ENCODE measurements around the gene NCOA5. TPM values are rescaled to one million over a fixed set of nuclear protein-coding genes. Genes with fewer than 3 reads are reported as not detected.
"Not testable (repeated sequence)": the region's sequence is repeated elsewhere in the genome, so short reads cannot be mapped to it uniquely, and the experiment has no call there.

The NCOA5 gene
- total RNA-seq, 1 donor: 19.7 TPM

- peak in 1 of 3 donors; percentile 31 for DNase-seq (ENCODE audit: low read depth in 2 of 3, low spot score in 2 of 3)
These were observed 9.9 kb upstream of the NCOA5 start for GRCh38 chr20:46099491-46100287.

- DNase-seq (ENCODE audit: low read depth in 2 of 3, low spot score in 2 of 3): no peak
These were observed 3.8 kb upstream of the NCOA5 start for GRCh38 chr20:46093531-46093930.

GRCh38 chr20:46091622-46092535, 2.1 kb upstream of the NCOA5 start:
- not testable (repeated sequence) for DNase-seq (ENCODE audit: low read depth in 2 of 3, low spot score in 2 of 3)

GRCh38 chr20:46089167-46089416, 670 bp downstream of the NCOA5 start:
- no peak for DNase-seq (ENCODE audit: low read depth in 2 of 3, low spot score in 2 of 3)

- DNase-seq (ENCODE audit: low read depth in 2 of 3, low spot score in 2 of 3): peak in 1 of 3 donors; percentile 31
These were observed 1.2 kb downstream of the NCOA5 start for GRCh38 chr20:46088409-46089166.

- DNase-seq (ENCODE audit: low read depth in 2 of 3, low spot score in 2 of 3): peak in 1 of 3 donors; percentile 48
These were observed 2.6 kb downstream of the NCOA5 start for GRCh38 chr20:46087161-46087560.

- DNase-seq (ENCODE audit: low read depth in 2 of 3, low spot score in 2 of 3): no peak
These were observed 4.4 kb downstream of the NCOA5 start for GRCh38 chr20:46085179-46085851.

- no peak for DNase-seq (ENCODE audit: low read depth in 2 of 3, low spot score in 2 of 3)
These were observed 5.0 kb downstream of the NCOA5 start for GRCh38 chr20:46084805-46085178.

- DNase-seq (ENCODE audit: low read depth in 2 of 3, low spot score in 2 of 3): no peak
These were observed 6.2 kb downstream of the NCOA5 start for GRCh38 chr20:46083531-46084061.

- DNase-seq (ENCODE audit: low read depth in 2 of 3, low spot score in 2 of 3): no peak
These were observed 6.7 kb downstream of the NCOA5 start for GRCh38 chr20:46083101-46083500.

GRCh38 chr20:46081074-46081473, 8.7 kb downstream of the NCOA5 start:
- no peak for DNase-seq (ENCODE audit: low read depth in 2 of 3, low spot score in 2 of 3)

- no peak for DNase-seq (ENCODE audit: low read depth in 2 of 3, low spot score in 2 of 3)
These were observed 10.8 kb downstream of the NCOA5 start for GRCh38 chr20:46078954-46079353.

- no peak for DNase-seq (ENCODE audit: low read depth in 2 of 3, low spot score in 2 of 3)
These were observed 12.0 kb downstream of the NCOA5 start for GRCh38 chr20:46077642-46078305.

GRCh38 chr20:46076806-46077205, 13.0 kb downstream of the NCOA5 start:
- DNase-seq (ENCODE audit: low read depth in 2 of 3, low spot score in 2 of 3): no peak

GRCh38 chr20:46074006-46074405, 15.8 kb downstream of the NCOA5 start:
- no peak for DNase-seq (ENCODE audit: low read depth in 2 of 3, low spot score in 2 of 3)

GRCh38 chr20:46073443-46073842, 16.3 kb downstream of the NCOA5 start:
- DNase-seq (ENCODE audit: low read depth in 2 of 3, low spot score in 2 of 3): no peak

GRCh38 chr20:46073024-46073423, 16.7 kb downstream of the NCOA5 start:
- DNase-seq (ENCODE audit: low read depth in 2 of 3, low spot score in 2 of 3): no peak

GRCh38 chr20:46071573-46071972, 18.2 kb downstream of the NCOA5 start:
- no peak for DNase-seq (ENCODE audit: low read depth in 2 of 3, low spot score in 2 of 3)

GRCh38 chr20:46070215-46070900, 19.4 kb downstream of the NCOA5 start:
- DNase-seq (ENCODE audit: low read depth in 2 of 3, low spot score in 2 of 3): no peak
